Keratinocyte (primary cell): ENCODE results near the gene PIBF1.

Source experiments
- CTCF ChIP-seq, 3 experiments: IDR thresholded peaks in 1 of 3; conservative IDR thresholded peaks in 1 of 3; optimal IDR thresholded peaks in 1 of 3; 2 replicates in 2 of 3; 3 replicates in 1 of 3; pipeline versions ENCODE3 to v1.5.1; 2011; ENCODE audit warnings: low read length in 3 of 3, mild to moderate bottlenecking in 3 of 3, moderate library complexity in 2 of 3, control low read depth in 1 of 3, inconsistent platforms in 1 of 3; ENCODE audit not compliant: insufficient read depth in 2 of 3; ENCODE audit errors: extremely low read depth in 1 of 3
- EZH2 ChIP-seq: IDR thresholded peaks from one replicate; pipeline ENCODE4 v1.6.1; 2012; ENCODE audit warnings: inconsistent platforms, mild to moderate bottlenecking, low read length, moderate library complexity

- TF ChIP-seq CTCF (optimal IDR thresholded peaks at IDR 0.05 in 1 of 3, IDR thresholded peaks at IDR 0.05 in 1 of 3, conservative IDR thresholded peaks at IDR 0.05 in 1 of 3; ENCODE audit: extremely low read depth in 1 of 3, insufficient read depth in 2 of 3, low read length in 3 of 3) (no peak), EZH2 (no peak)
Measured at GRCh38 chr13:72985610-72986009, 203.7 kb downstream of the PIBF1 start.
